ENCODE results near the gene SLN. TPM values are rescaled to one million over a fixed set of nuclear protein-coding genes. Genes with fewer than 3 reads are reported as not detected.
A peak's percentile ranks its signal among the peaks of the same experiment; 100 is the strongest.

The SLN gene
- not detected in 2 replicates for total RNA-seq (2014; rRNA removed; shearing (Covaris generic))

- no peak for DNase-seq (ENCODE audit: low spot score)
Observed at GRCh38 chr11:107711861-107712755, at the start of gene SLN. SLN (minus strand) TSS chr11:107712056.

- DNase-seq (ENCODE audit: low spot score): peak; percentile 19
Observed at GRCh38 chr11:107758719-107759355, 47.0 kb upstream of the SLN start.

GRCh38 chr11:107757661-107758060 is 45.8 kb upstream of the SLN start:
- DNase-seq (ENCODE audit: low spot score): no peak

GRCh38 chr11:107756553-107756952 is 44.7 kb upstream of the SLN start:
- DNase-seq (ENCODE audit: low spot score): no peak

GRCh38 chr11:107752949-107753822 is 41.3 kb upstream of the SLN start:
- DNase-seq (ENCODE audit: low spot score): no peak

GRCh38 chr11:107752508-107752907 is 40.7 kb upstream of the SLN start:
- no peak for DNase-seq (ENCODE audit: low spot score)

GRCh38 chr11:107751082-107751481 is 39.2 kb upstream of the SLN start:
- DNase-seq (ENCODE audit: low spot score): no peak

GRCh38 chr11:107750313-107750712 is 38.5 kb upstream of the SLN start:
- DNase-seq (ENCODE audit: low spot score): no peak

GRCh38 chr11:107747622-107748021 is 35.8 kb upstream of the SLN start:
- DNase-seq (ENCODE audit: low spot score): no peak

- DNase-seq (ENCODE audit: low spot score): no peak
Observed at GRCh38 chr11:107744736-107745135, 32.9 kb upstream of the SLN start.

GRCh38 chr11:107743191-107743590 is 31.3 kb upstream of the SLN start:
- DNase-seq (ENCODE audit: low spot score): no peak

- peak; percentile 55 for DNase-seq (ENCODE audit: low spot score)
Observed at GRCh38 chr11:107741044-107741823, 29.4 kb upstream of the SLN start.

GRCh38 chr11:107740271-107740670 is 28.4 kb upstream of the SLN start:
- no peak for DNase-seq (ENCODE audit: low spot score)

GRCh38 chr11:107736546-107736945 is 24.7 kb upstream of the SLN start:
- DNase-seq (ENCODE audit: low spot score): no peak

GRCh38 chr11:107733518-107733917 is 21.7 kb upstream of the SLN start:
- DNase-seq (ENCODE audit: low spot score): no peak

- no peak for DNase-seq (ENCODE audit: low spot score)
Observed at GRCh38 chr11:107732689-107733051, 20.8 kb upstream of the SLN start.

GRCh38 chr11:107731941-107732688 is 20.3 kb upstream of the SLN start:
- no peak for DNase-seq (ENCODE audit: low spot score)

- no peak for DNase-seq (ENCODE audit: low spot score)
Observed at GRCh38 chr11:107722662-107723061, 10.8 kb upstream of the SLN start.

GRCh38 chr11:107721207-107721606 is 9.4 kb upstream of the SLN start:
- DNase-seq (ENCODE audit: low spot score): no peak

GRCh38 chr11:107720303-107720774 is 8.5 kb upstream of the SLN start:
- no peak for DNase-seq (ENCODE audit: low spot score)
